A549 (cell line): ENCODE measurements around the gene KLRF1. TPM values are rescaled to one million over a fixed set of nuclear protein-coding genes. Genes with fewer than 3 reads are reported as not detected.

ENCODE experiments used
- ATAC-seq, 2 experiments: fragments of 200-7000 bp in 1 of 2; fragments of >200 bp in 1 of 2; cut with Nextera tagmentation in 1 of 2; cut with Tn5 transposase in 1 of 2; 3 replicates each; pipeline versions ENCODE4 v1.8.0 to v1.9.1; 2018 to 2020; ENCODE audit warnings: mild to moderate bottlenecking in 1 of 2, moderate library complexity in 1 of 2
- CTCF ChIA-PET: fragments of 300-600 bp; sonication (Branson Sonifier 250); formaldehyde crosslinking; extraction: SDS; loops from one replicate; lab custom pipeline; 2021; ENCODE audit warnings: antibody characterized with exemption, inconsistent platforms; lab: Yijun Ruan, JAX
- POLR2A ChIA-PET: fragments of 350-600 bp; formaldehyde crosslinking; extraction: SDS; loops from one replicate; lab custom pipeline; 2021; ENCODE audit warnings: antibody characterized with exemption, inconsistent platforms; lab: Yijun Ruan, JAX
- DNase-seq, 2 experiments: peaks; one replicate each; pipeline versions ENCODE4 v3.0.0 to v3.0.0-alpha.2; 2011 to 2016; ENCODE audit warnings: low read depth in 1 of 2, low spot score in 1 of 2
- FAIRE-seq: peaks from 2 replicates; lab custom pipeline; 2011; peaks lifted over from hg19 to GRCh38; lab: Jason Lieb, UNC
- H3K27ac ChIP-seq, 2 experiments: fragments of >200 bp; sonication (Bioruptor Twin); formaldehyde crosslinking; 3 replicates each; pipeline ENCODE4 v1.5.1; 2016 to 2017
- H3K4me1 ChIP-seq: fragments of >200 bp; sonication (Bioruptor Twin); formaldehyde crosslinking; 3 replicates; pipeline ENCODE4 v1.6.1; 2016
- H3K4me2 ChIP-seq: fragments of >200 bp; sonication (Bioruptor Twin); formaldehyde crosslinking; 3 replicates; pipeline ENCODE4 v1.6.1; 2016
- H3K4me3 ChIP-seq: fragments of >200 bp; sonication (Bioruptor Twin); formaldehyde crosslinking; 3 replicates; pipeline ENCODE4 v1.5.1; 2016
- H3K9me3 ChIP-seq: fragments of >200 bp; sonication (Bioruptor Twin); formaldehyde crosslinking; 3 replicates; pipeline ENCODE4 v1.6.1; 2016
- CEBPB ChIP-seq, 2 experiments: fragments of >200 bp in 1 of 2; sonication (Bioruptor Twin) in 1 of 2; formaldehyde crosslinking in 1 of 2; IDR thresholded peaks; 2 replicates each; pipeline ENCODE4 v1.6.1; 2012 to 2016
- EHF ChIP-seq: fragments of 250-450 bp; sonication (Bioruptor Pico); IDR thresholded peaks from 2 replicates; pipeline ENCODE4 v1.5.0; 2020; ENCODE audit warnings: mild to moderate bottlenecking
- EP300 ChIP-seq, 2 experiments: fragments of >200 bp; sonication (Bioruptor Twin); formaldehyde crosslinking; IDR thresholded peaks; 2 replicates in 1 of 2; 3 replicates in 1 of 2; pipeline ENCODE4 v1.6.1; 2016 to 2017
- GATA3 ChIP-seq: IDR thresholded peaks from 2 replicates; pipeline ENCODE4 v1.6.1; 2012; ENCODE audit warnings: borderline replicate concordance
- HOXB13 ChIP-seq: fragments of 250-450 bp; sonication (Bioruptor Pico); IDR thresholded peaks from 2 replicates; pipeline ENCODE4 v1.5.0; 2020; ENCODE audit warnings: low read depth, mild to moderate bottlenecking, moderate library complexity
- KDM5A ChIP-seq: fragments of 200-600 bp; sonication (generic); IDR thresholded peaks from 2 replicates; pipeline ENCODE4 v1.6.1; 2016; ENCODE audit warnings: antibody characterized with exemption, mild to moderate bottlenecking
- MAZ ChIP-seq: fragments of 150-350 bp; IDR thresholded peaks from 2 replicates; pipeline ENCODE4 v1.6.1; 2014; ENCODE audit warnings: antibody characterized with exemption, low read depth, low read length, borderline replicate concordance
- NFE2L2 ChIP-seq: fragments of 150-350 bp; conservative IDR thresholded peaks from 2 replicates; pipeline ENCODE4 v1.6.1; 2014; ENCODE audit warnings: low read length
- NPAS2 ChIP-seq: fragments of 250-450 bp; sonication (Bioruptor Pico); IDR thresholded peaks from 2 replicates; pipeline ENCODE4 v1.8.0; 2022; ENCODE audit warnings: mild to moderate bottlenecking, moderate library complexity, borderline replicate concordance
- RAD21 ChIP-seq, 2 experiments: fragments of >200 bp in 1 of 2; sonication (Bioruptor Twin) in 1 of 2; formaldehyde crosslinking in 1 of 2; IDR thresholded peaks in 1 of 2; conservative IDR thresholded peaks in 1 of 2; 2 replicates in 1 of 2; 3 replicates in 1 of 2; pipeline ENCODE4 v1.6.1; 2012 to 2018; ENCODE audit warnings: inconsistent platforms in 1 of 2
- TFCP2L1 ChIP-seq: fragments of 250-450 bp; sonication (Bioruptor Pico); IDR thresholded peaks from 2 replicates; pipeline ENCODE4 v1.5.0; 2021; ENCODE audit warnings: mild to moderate bottlenecking
- TP53 ChIP-seq: fragments of 250-450 bp; sonication (Bioruptor Pico); IDR thresholded peaks from 2 replicates; pipeline ENCODE4 v1.5.0; 2021; ENCODE audit warnings: mild to moderate bottlenecking, moderate library complexity
- ZSCAN20 ChIP-seq: fragments of 250-450 bp; sonication (Bioruptor Pico); IDR thresholded peaks from 2 replicates; pipeline ENCODE4 v1.8.0; 2022; ENCODE audit warnings: mild to moderate bottlenecking, moderate library complexity
- WGBS: methylation state at CpG from one replicate; pipeline ENCODE4 v1.1.6; 2017; ENCODE audit errors: missing lambda C conversion rate; 5-methylcytosine and 5-hydroxymethylcytosine counted together
- polyA plus RNA-seq, 4 experiments: library from polyadenylated mRNA; depleted of rRNA in 3 of 4; stranded (reverse); fragments of >200 nt; fragmentation: RNase III in 1 of 4; extraction: RNeasy Plus Mini Kit Qiagen cat#74134 plus additional on column Dnase treatment in 1 of 4; gene quantifications; 2 replicates in 3 of 4; 3 replicates in 1 of 4; pipeline ENCODE4 v1.2.3, GENCODE V29; 2011 to 2017
- TF ChIP-seq, protein P1 (sequence below): IDR thresholded peaks from 2 replicates; pipeline ENCODE4 v1.6.1; 2012; ENCODE audit warnings: low read depth, borderline replicate concordance
- TF ChIP-seq, protein P2 (sequence below): fragments of >200 bp; sonication (Bioruptor Twin); formaldehyde crosslinking; IDR thresholded peaks from 2 replicates; pipeline ENCODE4 v1.6.1; 2016
- TF ChIP-seq, protein P3 (sequence below): fragments of 200-600 bp; sonication (generic); IDR thresholded peaks from 2 replicates; pipeline ENCODE4 v1.6.1; 2016; ENCODE audit warnings: antibody characterized with exemption, mild to moderate bottlenecking, moderate library complexity
- TF ChIP-seq, protein P4 (sequence below): IDR thresholded peaks from 2 replicates; pipeline ENCODE4 v1.6.1; 2012
- TF ChIP-seq, protein P5 (sequence below): fragments of 450-650 bp; IDR thresholded peaks from 2 replicates; pipeline ENCODE4 v1.6.1; 2014; ENCODE audit warnings: antibody characterized with exemption
- TF ChIP-seq, protein P6 (sequence below): fragments of >200 bp; sonication (Bioruptor Twin); formaldehyde crosslinking; IDR thresholded peaks from 3 replicates; pipeline ENCODE4 v1.6.1; 2016
- TF ChIP-seq, protein P7 (sequence below): IDR thresholded peaks from 2 replicates; pipeline ENCODE4 v1.6.1; 2012

Gene KLRF1
- polyA plus RNA-seq, 2 of the 4 experiments (the other 2 are of a cell fraction) = not detected

DNA sequence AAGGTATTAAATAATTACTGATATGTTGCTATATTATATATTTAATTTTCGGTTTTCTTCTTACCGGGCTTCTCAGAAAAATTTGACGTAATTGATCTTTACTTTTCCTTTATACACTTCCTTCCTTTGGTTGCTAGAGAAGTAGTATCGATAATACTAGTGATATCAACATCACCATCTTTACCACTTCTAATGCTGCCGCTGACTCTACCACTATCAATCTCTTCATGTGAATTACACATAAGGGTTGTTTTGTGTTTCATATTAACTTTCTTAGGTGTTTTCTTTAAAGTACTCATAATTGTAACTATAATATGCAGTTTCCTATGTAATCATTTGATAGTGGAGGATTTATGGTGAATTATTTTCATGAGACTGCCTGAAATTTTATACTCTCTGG is 30.9 kb upstream of the KLRF1 start (continued):
- TF ChIP-seq, protein P1, sequence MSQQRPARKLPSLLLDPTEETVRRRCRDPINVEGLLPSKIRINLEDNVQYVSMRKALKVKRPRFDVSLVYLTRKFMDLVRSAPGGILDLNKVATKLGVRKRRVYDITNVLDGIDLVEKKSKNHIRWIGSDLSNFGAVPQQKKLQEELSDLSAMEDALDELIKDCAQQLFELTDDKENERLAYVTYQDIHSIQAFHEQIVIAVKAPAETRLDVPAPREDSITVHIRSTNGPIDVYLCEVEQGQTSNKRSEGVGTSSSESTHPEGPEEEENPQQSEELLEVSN = no peak
- no peak for TF ChIP-seq ZSCAN20 (CRISPR knock-in tag)
- TF ChIP-seq, protein P2, sequence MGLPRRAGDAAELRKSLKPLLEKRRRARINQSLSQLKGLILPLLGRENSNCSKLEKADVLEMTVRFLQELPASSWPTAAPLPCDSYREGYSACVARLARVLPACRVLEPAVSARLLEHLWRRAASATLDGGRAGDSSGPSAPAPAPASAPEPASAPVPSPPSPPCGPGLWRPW = no peak

DNA sequence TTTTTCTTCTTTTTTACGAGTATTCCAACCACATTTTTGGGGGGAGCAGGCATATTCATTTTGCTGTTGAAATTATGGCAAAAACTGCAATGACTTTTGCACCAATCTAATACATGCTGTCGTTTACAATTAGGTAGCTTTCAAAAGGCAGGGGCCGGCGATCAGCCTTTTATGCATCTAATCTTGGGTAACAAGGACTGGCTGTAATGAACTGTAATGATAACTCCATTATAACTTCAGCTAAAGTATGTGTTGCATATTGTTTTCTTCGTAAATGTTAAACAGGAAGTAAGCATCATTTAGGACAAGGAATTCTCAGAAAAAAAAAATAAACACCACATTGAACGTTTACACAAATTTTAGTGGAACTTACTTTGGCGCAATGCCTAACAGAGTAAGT is 30.3 kb upstream of the KLRF1 start:
- CTCF ChIA-PET = interaction anchor here (1.0 to 2.2 kb wide), 3 partner anchors 44 to 235 kb away, joined by 4 to 13 read pairs (median 5); no protein-coding TSS in a partner anchor
- H3K9me3 ChIP-seq = no peaks in the 10 kb centered on the region
- H3K27ac ChIP-seq = no peak overlapping the region
- TF ChIP-seq HOXB13 (CRISPR knock-in tag) (no peak), TP53 (no peak), MAZ (no peak), TFCP2L1 (CRISPR knock-in tag) (no peak), NFE2L2 (no peak), GATA3 (no peak), EHF (no peak), EP300 (IDR thresholded peaks at IDR 0.05) (no peak), NPAS2 (CRISPR knock-in tag) (no peak), KDM5A (no peak), RAD21 (conservative IDR thresholded peaks at IDR 0.05 in 1 of 2, IDR thresholded peaks at IDR 0.05 in 1 of 2) (no peak), CEBPB (IDR thresholded peaks at IDR 0.05) (no peak)
- TF ChIP-seq, protein P3, sequence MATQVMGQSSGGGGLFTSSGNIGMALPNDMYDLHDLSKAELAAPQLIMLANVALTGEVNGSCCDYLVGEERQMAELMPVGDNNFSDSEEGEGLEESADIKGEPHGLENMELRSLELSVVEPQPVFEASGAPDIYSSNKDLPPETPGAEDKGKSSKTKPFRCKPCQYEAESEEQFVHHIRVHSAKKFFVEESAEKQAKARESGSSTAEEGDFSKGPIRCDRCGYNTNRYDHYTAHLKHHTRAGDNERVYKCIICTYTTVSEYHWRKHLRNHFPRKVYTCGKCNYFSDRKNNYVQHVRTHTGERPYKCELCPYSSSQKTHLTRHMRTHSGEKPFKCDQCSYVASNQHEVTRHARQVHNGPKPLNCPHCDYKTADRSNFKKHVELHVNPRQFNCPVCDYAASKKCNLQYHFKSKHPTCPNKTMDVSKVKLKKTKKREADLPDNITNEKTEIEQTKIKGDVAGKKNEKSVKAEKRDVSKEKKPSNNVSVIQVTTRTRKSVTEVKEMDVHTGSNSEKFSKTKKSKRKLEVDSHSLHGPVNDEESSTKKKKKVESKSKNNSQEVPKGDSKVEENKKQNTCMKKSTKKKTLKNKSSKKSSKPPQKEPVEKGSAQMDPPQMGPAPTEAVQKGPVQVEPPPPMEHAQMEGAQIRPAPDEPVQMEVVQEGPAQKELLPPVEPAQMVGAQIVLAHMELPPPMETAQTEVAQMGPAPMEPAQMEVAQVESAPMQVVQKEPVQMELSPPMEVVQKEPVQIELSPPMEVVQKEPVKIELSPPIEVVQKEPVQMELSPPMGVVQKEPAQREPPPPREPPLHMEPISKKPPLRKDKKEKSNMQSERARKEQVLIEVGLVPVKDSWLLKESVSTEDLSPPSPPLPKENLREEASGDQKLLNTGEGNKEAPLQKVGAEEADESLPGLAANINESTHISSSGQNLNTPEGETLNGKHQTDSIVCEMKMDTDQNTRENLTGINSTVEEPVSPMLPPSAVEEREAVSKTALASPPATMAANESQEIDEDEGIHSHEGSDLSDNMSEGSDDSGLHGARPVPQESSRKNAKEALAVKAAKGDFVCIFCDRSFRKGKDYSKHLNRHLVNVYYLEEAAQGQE = no peak
- TF ChIP-seq, protein P4, sequence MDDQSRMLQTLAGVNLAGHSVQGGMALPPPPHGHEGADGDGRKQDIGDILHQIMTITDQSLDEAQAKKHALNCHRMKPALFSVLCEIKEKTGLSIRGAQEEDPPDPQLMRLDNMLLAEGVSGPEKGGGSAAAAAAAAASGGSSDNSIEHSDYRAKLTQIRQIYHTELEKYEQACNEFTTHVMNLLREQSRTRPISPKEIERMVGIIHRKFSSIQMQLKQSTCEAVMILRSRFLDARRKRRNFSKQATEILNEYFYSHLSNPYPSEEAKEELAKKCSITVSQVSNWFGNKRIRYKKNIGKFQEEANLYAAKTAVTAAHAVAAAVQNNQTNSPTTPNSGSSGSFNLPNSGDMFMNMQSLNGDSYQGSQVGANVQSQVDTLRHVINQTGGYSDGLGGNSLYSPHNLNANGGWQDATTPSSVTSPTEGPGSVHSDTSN = no peak
- TF ChIP-seq, protein P5, sequence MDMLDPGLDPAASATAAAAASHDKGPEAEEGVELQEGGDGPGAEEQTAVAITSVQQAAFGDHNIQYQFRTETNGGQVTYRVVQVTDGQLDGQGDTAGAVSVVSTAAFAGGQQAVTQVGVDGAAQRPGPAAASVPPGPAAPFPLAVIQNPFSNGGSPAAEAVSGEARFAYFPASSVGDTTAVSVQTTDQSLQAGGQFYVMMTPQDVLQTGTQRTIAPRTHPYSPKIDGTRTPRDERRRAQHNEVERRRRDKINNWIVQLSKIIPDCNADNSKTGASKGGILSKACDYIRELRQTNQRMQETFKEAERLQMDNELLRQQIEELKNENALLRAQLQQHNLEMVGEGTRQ = no peak
- TF ChIP-seq, protein P6, sequence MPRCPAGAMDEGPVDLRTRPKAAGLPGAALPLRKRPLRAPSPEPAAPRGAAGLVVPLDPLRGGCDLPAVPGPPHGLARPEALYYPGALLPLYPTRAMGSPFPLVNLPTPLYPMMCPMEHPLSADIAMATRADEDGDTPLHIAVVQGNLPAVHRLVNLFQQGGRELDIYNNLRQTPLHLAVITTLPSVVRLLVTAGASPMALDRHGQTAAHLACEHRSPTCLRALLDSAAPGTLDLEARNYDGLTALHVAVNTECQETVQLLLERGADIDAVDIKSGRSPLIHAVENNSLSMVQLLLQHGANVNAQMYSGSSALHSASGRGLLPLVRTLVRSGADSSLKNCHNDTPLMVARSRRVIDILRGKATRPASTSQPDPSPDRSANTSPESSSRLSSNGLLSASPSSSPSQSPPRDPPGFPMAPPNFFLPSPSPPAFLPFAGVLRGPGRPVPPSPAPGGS = no peak
- TF ChIP-seq, protein P7, sequence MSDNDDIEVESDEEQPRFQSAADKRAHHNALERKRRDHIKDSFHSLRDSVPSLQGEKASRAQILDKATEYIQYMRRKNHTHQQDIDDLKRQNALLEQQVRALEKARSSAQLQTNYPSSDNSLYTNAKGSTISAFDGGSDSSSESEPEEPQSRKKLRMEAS = no peak
- no peaks in the 10 kb centered on the region for H3K4me1 ChIP-seq
- DNase-seq (no peak), FAIRE-seq (no peak), ATAC-seq (no peak)
- POLR2A ChIA-PET = no interaction called here
- no peak overlapping the region for H3K4me3 ChIP-seq
- WGBS = 55% methylated on average over 7 of the region's 7 CpGs
- no peak overlapping the region for H3K4me2 ChIP-seq
